OCI-LY3 (cell line): ENCODE measurements around the gene CYTH1.

Experiments used
- EZH2phosphoT487 ChIP-seq: fragments of 200-600 bp; shearing (Covaris generic); IDR thresholded peaks from 2 replicates; pipeline ENCODE4 v1.6.1; 2018; ENCODE audit warnings: antibody characterized with exemption, mixed run types, low read depth
- TF ChIP-seq, protein P1 (sequence below): fragments of 200-600, 300-600 bp; sonication (generic); IDR thresholded peaks from 2 replicates; pipeline ENCODE4 v1.5.1; 2014; ENCODE audit warnings: antibody characterized with exemption, low read length, low read depth

GRCh38 chr17:78667091-78667490 lies 115.0 kb downstream of the CYTH1 start:
- TF ChIP-seq, protein P1, sequence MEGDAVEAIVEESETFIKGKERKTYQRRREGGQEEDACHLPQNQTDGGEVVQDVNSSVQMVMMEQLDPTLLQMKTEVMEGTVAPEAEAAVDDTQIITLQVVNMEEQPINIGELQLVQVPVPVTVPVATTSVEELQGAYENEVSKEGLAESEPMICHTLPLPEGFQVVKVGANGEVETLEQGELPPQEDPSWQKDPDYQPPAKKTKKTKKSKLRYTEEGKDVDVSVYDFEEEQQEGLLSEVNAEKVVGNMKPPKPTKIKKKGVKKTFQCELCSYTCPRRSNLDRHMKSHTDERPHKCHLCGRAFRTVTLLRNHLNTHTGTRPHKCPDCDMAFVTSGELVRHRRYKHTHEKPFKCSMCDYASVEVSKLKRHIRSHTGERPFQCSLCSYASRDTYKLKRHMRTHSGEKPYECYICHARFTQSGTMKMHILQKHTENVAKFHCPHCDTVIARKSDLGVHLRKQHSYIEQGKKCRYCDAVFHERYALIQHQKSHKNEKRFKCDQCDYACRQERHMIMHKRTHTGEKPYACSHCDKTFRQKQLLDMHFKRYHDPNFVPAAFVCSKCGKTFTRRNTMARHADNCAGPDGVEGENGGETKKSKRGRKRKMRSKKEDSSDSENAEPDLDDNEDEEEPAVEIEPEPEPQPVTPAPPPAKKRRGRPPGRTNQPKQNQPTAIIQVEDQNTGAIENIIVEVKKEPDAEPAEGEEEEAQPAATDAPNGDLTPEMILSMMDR = no peak
- no peak for TF ChIP-seq EZH2phosphoT487
